KMS-11 (cell line): ENCODE data around the gene CD9.
"Not testable (repeated sequence)": the region's sequence is repeated elsewhere in the genome, so short reads cannot be mapped to it uniquely, and the experiment has no call there.

Source experiments
- H2AFZ ChIP-seq: fragments of 200-600 bp; sonication (generic); 2 replicates; pipeline ENCODE4 v1.6.1; 2016; ENCODE audit warnings: antibody characterized with exemption, mixed run types, low read depth
- H3K27ac ChIP-seq: fragments of 200-600 bp; sonication (generic); 2 replicates; pipeline ENCODE4 v1.6.1; 2016; ENCODE audit warnings: mild to moderate bottlenecking, mixed run types
- H3K27me3 ChIP-seq: fragments of 200-600 bp; sonication (generic); 2 replicates; pipeline ENCODE4 v1.6.1; 2017; ENCODE audit warnings: mild to moderate bottlenecking, low read depth, mixed run types, moderate library complexity; ENCODE audit not compliant: insufficient read depth
- H3K36me3 ChIP-seq: fragments of 200-600 bp; sonication (generic); 2 replicates; pipeline ENCODE4 v1.6.1; 2017; ENCODE audit warnings: mild to moderate bottlenecking, mixed run types; ENCODE audit not compliant: insufficient read depth
- H3K4me1 ChIP-seq: fragments of 200-600 bp; sonication (generic); 2 replicates; pipeline ENCODE4 v1.6.1; 2016; ENCODE audit warnings: mild to moderate bottlenecking, low read depth, mixed run types; ENCODE audit not compliant: poor library complexity, severe bottlenecking
- H3K4me2 ChIP-seq: fragments of 200-600 bp; sonication (generic); 2 replicates; pipeline ENCODE4 v1.7.0; 2016; ENCODE audit warnings: mild to moderate bottlenecking, mixed run types
- H3K4me3 ChIP-seq: fragments of 200-600 bp; sonication (generic); IDR thresholded peaks from 2 replicates; pipeline ENCODE4 v1.6.1; 2017; ENCODE audit warnings: low read depth, low read length, mixed read lengths; ENCODE audit not compliant: insufficient read depth
- H3K79me2 ChIP-seq: fragments of 200-600 bp; sonication (generic); 2 replicates; pipeline ENCODE4 v1.6.1; 2016; ENCODE audit warnings: low read depth, mixed run types; ENCODE audit not compliant: insufficient read depth
- H3K9ac ChIP-seq: fragments of 200-600 bp; sonication (generic); 2 replicates; pipeline ENCODE4 v1.6.1; 2016; ENCODE audit warnings: mild to moderate bottlenecking, mixed run types
- H4K20me1 ChIP-seq: fragments of 200-600 bp; sonication (generic); 2 replicates; pipeline ENCODE4 v1.6.1; 2016; ENCODE audit warnings: mild to moderate bottlenecking, mixed run types; ENCODE audit not compliant: insufficient read depth
- CTCF ChIP-seq: fragments of 200-600 bp; sonication (generic); conservative IDR thresholded peaks from 2 replicates; pipeline ENCODE4 v1.6.1; 2017; ENCODE audit warnings: low read depth, mild to moderate bottlenecking, antibody characterized with exemption, low read length, moderate library complexity, mixed read lengths

The CD9 gene

GRCh38 chr12:6207259-6207925 lies 7.2 kb downstream of the CD9 start:
- Histone ChIP-seq H3K9ac (no peak overlapping the region), H3K27ac (no peak overlapping the region), H3K4me2 (no peak overlapping the region), H3K79me2 (no peaks in the 10 kb centered on the region), H3K27me3 (no peaks in the 10 kb centered on the region), H2AFZ (no peak overlapping the region), H3K4me1 (no peaks in the 10 kb centered on the region), H4K20me1 (no peaks in the 10 kb centered on the region), H3K36me3 (no peaks in the 10 kb centered on the region), H3K4me3 (no peak overlapping the region)
- TF ChIP-seq CTCF: no peak

GRCh38 chr12:6208130-6208529 lies 7.9 kb downstream of the CD9 start:
- Histone ChIP-seq H3K79me2 (no peaks in the 10 kb centered on the region), H3K36me3 (no peaks in the 10 kb centered on the region), H2AFZ (no peak overlapping the region), H3K4me2 (no peak overlapping the region), H3K27me3 (no peaks in the 10 kb centered on the region), H3K4me3 (no peak overlapping the region), H3K4me1 (no peaks in the 10 kb centered on the region), H3K9ac (no peak overlapping the region), H3K27ac (no peak overlapping the region), H4K20me1 (no peaks in the 10 kb centered on the region)
- TF ChIP-seq CTCF: no peak

GRCh38 chr12:6209428-6209827 lies 9.2 kb downstream of the CD9 start:
- H3K79me2 ChIP-seq, H3K27ac ChIP-seq, H3K36me3 ChIP-seq, H2AFZ ChIP-seq, H3K4me3 ChIP-seq, H3K4me2 ChIP-seq, H4K20me1 ChIP-seq, H3K9ac ChIP-seq, H3K4me1 ChIP-seq, H3K27me3 ChIP-seq: not testable (repeated sequence)

GRCh38 chr12:6211421-6211869 lies 11.2 kb downstream of the CD9 start:
- Histone ChIP-seq H3K4me1 (peaks cover 5% of the 10 kb centered on the region), H3K27ac (no peak overlapping the region), H3K4me3 (no peak overlapping the region), H4K20me1 (no peaks in the 10 kb centered on the region), H3K9ac (no peak overlapping the region), H3K36me3 (no peaks in the 10 kb centered on the region), H2AFZ (no peak overlapping the region), H3K4me2 (no peak overlapping the region), H3K79me2 (no peaks in the 10 kb centered on the region), H3K27me3 (no peaks in the 10 kb centered on the region)
- no peak for TF ChIP-seq CTCF

GRCh38 chr12:6212086-6212485 lies 11.9 kb downstream of the CD9 start:
- H3K4me1 ChIP-seq: peaks cover 5% of the 10 kb centered on the region
- H3K27me3 ChIP-seq: no peaks in the 10 kb centered on the region
- no peaks in the 10 kb centered on the region for H3K36me3 ChIP-seq
- H3K4me2 ChIP-seq: no peak overlapping the region
- no peak overlapping the region for H3K27ac ChIP-seq
- no peak overlapping the region for H3K4me3 ChIP-seq
- H3K79me2 ChIP-seq: no peaks in the 10 kb centered on the region
- no peak overlapping the region for H3K9ac ChIP-seq
- H2AFZ ChIP-seq: no peak overlapping the region
- H4K20me1 ChIP-seq: no peaks in the 10 kb centered on the region
- TF ChIP-seq CTCF: no peak
